UCSD-AML1 (cell line): ENCODE measurements around the gene ABHD1.
"Not testable (repeated sequence)": the region's sequence is repeated elsewhere in the genome, so short reads cannot be mapped to it uniquely, and the experiment has no call there.

Experiments used
- DNase-seq: peaks from one replicate; lab custom pipeline; 2025; ENCODE audit not compliant: unreplicated experiment; lab: John Stamatoyannopoulos, UW

Gene ABHD1

DNA sequence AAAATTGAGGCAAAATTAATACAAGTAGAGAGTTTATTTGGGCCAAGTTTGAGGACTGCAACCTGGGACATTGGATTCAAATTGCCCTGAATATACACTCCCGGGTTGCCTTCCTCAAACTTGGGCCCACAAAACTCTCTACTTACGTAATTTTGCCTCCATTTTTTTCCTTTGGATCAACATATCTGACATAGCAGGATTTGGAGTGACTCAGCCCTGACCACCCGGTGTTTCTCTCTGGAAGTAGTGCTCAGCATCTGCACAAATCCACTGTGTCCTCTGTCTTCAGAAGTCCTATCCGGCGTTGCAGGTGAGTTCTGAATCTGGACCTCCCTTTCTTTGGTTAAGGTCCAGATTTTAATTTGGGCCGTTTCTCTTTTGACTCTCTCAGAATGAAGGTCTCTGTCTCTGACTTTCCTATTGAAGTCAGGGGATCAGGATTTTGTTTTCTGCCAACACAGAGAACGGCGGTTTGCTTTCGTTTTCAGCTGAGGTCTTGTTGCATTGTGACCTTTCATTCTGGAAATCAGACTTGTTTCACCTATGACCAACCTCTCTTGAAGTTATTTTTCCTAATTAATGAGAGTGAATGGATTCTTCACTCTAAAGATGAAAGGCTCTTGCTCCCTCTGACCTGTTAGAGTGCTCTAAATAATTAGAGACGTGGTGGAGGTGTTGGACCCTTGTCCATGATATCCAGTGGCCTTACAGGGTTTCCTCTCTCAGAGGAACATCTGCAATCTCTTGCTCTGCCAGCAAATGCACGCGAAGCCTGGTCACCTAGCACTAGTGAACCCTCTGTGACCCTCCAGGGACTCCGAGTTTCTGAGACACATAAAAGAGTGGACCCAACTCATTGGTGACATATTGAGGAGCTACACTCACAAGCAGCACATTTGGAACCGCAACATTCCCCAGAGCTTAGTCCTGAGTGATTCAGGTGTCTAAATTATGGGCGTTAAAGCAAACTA is 38.8 kb downstream of the ABHD1 start:
- no peak for DNase-seq

DNA sequence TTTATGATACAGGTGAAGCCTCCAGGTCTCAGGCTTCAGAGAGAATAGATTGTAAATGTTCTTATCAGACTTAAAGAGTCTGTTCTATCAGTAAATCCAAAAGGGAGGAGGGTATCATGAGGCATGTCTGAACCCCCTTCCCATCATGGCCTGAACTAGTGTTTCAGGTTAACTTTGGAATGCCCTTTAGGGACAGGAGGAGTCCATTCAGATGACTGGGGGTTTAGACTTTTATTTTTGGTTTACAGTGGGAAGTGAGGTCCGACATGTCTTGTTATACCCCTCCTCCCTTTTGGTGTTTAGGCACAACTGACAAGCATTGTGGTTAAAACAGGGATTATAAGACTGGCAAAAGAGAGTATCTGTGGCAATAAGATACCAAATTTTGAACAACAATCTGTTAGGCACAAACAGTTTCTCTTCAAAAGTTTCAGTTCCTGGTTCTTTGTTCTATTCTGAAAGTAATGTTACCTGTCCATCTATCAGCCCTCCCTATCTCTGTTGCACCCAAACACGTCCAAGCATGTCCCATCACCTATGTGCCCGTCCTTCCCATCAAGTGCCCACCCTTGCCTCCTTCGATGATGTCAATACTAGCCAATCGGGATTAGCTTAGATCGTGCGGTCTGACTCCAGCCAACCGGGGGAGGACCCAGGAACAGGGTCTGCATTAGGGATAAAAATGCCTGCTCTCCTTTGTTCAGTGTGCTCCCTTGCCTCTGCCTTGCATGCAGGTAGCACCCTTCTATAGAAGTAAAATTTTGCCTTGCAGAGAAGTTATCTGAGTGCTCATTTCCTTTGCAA is 41.5 kb downstream of the ABHD1 start:
- DNase-seq: no peak

DNA sequence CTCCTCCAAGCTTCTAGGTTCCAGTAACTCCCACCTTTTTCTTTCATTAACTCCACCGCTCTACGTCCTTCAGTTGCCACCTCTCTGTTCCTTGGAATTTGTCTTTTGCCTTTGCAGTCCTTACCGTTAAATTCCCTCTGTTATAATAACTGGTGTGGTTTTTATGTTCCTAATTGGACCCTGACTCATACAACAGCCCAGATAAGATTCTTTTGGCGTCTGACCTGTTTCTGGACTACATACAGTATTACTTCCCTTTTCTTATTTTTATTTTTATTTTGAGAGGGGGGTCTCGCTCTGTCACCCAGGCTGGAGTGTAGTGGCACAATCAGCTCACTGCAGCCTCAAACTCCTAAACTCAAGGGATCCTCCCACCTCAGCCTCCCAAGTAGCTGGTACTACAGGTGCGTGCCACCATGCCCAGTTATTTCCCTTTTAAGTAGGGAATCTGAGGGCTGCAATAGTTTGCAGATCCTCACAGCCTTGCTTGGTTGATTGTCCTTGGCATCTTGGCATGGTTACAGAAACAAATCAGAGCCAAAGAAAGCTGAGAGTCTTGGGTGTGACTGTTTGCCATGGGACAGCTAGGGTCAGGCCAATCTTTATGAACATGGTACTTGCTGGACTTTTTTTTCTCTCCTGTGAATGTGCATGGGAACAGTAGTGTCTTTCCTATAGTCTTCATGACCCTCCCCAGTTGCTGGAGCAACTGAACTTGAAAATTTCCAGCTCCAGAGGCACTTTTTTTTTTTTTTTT is 47.1 kb downstream of the ABHD1 start:
- DNase-seq: no peak

DNA sequence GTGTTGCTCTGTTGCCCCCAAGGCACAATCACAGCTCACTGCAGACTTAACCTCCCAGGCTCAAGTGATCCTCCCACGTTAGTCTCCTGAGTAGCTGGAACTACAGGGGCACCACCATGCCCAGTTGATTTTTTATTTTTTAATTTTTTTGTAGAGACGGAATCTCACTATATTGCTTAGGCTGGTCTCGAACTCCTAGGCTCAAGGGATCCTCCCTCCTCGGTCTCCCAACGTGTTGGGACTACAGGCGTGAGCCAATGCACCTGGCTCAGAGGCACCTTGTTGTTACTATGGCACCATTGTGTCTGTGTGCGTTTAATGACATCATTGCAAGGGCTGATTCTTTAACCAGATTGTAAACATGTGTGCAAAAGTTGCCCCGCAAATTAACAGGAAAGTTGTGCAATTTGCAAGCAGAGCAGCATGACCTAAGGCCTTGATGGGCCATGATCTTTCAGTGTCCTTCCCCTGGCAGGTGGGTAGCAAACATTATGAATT is 47.8 kb downstream of the ABHD1 start:
- no peak for DNase-seq

DNA sequence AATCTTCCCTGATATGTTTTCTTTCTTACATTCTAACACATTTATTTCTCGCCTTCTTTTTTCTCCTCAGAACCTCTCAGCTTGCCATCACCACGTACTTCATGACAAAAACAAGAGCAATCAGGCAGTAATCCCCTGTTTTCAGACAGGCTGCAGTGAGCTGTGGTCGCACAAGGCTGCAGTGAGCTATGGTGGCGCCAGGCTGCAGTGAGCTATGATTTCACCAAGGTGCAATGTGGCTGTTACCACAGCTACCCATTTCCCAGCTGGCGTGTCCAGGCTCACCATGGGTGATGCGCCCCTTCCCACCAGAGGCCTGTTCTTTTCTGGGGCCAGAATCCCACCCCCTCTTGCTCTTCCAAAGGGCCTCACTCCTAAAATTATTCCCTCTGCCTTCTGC is 51.0 kb downstream of the ABHD1 start:
- no peak for DNase-seq

DNA sequence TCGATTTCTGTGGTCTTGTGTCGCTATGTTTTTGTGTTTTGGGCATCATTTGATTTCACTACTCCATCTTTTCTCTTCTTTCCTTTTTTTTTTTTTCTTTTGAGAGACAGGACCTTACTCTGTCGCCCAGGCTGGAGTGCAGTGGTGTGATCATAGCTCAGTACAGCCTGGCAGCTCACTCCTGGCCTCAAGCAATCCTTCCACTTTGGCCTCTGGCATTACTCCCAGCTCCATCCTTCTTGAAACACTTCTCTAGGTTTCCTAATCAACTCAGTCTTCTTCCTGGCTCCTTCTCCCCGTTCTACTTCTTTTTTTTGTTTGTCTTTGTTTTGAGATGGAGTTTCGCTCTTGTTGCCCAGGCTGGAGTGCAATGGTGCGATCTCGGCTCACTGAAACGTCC is 51.7 kb downstream of the ABHD1 start:
- DNase-seq: no peak

DNA sequence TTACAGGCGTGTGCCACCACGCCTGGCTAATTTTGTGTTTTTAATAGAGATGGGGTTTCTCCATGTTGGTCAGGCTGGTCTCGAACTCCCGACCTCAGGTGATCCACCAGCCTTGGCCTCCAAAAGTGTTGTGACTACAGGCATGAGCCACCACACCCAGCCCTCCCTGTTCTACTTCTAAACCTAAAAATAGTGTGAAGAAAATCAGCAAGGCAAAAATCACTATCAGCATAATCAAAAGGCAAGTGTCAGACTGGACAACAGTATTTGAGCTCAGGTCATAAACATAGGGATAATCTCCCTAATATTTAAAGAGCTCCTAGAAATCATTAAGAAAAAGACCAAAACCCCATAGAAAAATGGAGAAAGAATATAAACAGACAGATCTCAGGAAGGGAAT is 52.2 kb downstream of the ABHD1 start:
- not testable (repeated sequence) for DNase-seq

DNA sequence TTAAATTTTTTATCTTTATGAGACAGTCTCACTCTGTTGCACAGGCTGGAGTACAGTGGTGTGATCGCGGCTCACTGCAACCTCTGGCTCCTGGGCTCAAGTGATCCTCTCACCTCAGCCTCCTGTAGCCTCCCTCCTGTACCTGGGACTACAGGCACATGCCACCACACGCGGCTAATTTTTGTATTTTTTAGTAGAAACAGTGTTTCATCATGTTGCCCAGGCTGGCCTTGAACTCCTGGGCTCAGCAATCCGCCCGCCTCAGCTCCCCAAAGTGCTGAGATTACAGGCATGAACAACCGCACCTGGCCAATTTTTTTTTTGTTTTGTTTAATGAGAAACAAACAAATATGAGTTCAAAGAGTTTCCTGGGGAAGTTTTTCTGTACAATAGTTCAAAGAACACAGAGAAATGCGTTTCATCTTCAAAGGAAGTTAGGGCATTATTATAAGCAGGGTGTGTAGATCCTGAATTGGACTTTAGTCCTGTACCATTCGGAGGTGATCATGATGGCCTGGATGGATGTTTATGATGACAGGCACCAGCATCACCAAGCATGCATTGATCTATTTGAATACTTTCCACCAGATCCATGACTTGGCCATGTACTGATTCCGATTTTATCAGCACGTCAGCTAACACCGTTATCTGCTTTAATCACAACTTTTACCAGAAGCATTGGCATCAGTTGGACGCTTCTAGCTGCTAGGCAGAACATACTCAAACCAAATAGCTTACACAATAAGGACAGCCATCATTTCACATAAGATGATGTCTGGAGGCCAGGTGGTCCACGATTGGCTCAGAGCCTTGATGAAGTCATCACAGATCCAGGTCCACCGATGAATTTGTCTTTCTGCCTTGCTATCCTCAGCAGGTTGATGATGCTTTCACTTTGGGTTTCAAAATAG is 54.1 kb downstream of the ABHD1 start:
- DNase-seq: no peak

DNA sequence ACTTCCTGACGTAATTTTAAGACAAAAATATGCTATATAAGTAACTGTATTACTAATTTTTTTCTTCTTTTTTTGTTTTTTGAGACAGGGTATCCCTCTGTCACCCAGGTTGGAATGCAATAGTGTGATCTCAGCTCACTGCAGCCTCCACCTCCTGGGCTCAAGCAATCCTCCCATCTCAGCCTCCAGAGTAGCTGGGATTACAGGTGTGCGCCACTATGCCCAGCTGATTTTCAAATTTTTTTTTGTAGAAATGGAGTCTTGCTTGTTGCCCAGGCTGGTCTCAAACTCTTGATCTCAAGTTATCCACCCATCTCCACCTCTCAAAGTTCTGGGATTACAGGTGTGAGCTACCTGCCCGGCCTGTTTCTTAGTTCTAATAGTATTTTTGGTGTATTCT is 54.9 kb downstream of the ABHD1 start:
- no peak for DNase-seq

DNA sequence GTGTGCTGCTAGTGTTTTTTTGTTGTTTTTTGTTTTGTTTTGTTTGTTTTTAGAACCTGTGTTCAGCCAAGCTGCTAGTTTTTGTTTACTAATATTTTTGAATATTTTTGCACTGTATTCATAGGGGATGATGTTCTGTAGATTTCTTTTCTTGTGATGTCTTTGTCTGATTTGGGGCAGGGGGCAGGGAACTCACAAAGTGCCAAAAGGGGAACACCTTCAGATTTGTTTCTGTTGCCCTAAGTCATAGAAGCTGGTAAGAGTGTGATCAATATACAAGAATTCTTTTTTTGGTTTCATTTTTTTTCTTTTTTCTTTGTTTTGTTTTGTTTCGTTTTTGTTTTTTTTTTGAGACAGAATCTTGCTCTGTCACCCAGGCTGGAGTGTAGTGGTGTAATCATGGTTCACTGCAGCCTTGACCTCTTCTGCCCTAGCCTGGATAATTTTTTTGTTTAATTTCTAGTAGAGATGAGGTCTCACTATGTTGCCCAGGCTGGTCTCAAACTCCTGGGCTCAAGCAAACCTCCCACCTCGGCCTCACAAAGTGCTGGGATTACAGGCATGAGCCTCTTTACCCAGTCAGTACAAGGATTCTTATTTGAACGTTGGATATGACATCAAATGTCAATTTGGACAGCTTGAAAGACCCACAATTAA is 55.9 kb downstream of the ABHD1 start:
- no peak for DNase-seq
